Measurements from ENCODE around the gene ALDOB. TPM values are rescaled to one million over a fixed set of nuclear protein-coding genes. Genes with fewer than 3 reads are reported as not detected.

Gene ALDOB
- total RNA-seq, 1 experiment from 2014 or later = not detected

DNA sequence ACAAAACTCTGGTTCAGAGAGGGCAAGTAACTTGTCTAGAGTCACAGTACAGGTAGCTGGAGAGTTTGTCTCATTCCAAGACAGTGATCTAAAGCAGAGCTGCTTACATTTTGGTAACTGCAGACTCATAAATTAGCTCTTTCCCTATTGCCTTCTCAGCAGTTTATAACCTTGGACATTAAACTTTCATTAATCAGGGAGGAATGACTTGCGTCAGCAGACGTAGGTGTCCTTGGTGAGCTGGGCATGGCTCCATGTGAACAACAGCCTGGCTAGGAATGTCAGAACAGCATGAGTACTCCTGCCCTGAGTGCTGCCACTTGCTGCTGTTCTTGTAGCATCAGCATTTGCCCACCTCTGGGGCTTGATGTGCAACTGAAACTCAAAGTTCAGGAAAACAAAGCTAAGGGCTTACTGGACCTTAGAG lies 2.2 kb upstream of the ALDOB start:
- H2AK5ac ChIP-seq (ENCODE audit: insufficient read length, low read length) = no peak overlapping the region
- Mint-ChIP-seq H3K27ac (no peak overlapping the region), H3K36me3 (ENCODE audit: insufficient read depth in 1 of 3, low read depth in 3 of 3) (no peaks in the 10 kb centered on the region), H3K9me3 (no peaks in the 10 kb centered on the region), H3K4me1 (no peaks in the 10 kb centered on the region), H3K27me3 (ENCODE audit: low read depth) (peaks cover 2% of the 10 kb centered on the region; the same call in 1 of the 2 replicates), H3K4me3 (no peak overlapping the region)
- H3K27me3 ChIP-seq (ENCODE audit: insufficient read depth, low read length) = no peaks in the 10 kb centered on the region
- no peaks in the 10 kb centered on the region for H3K9me3 ChIP-seq (ENCODE audit: control insufficient read depth, low read depth, low read length)
- no peak overlapping the region for H4K91ac ChIP-seq (ENCODE audit: insufficient read length, low read depth, low read length)
- H2AFZ ChIP-seq (ENCODE audit: low read length) = no peak overlapping the region
- H3K9ac ChIP-seq (ENCODE audit: extremely low read depth, insufficient read length, low read length) = no peak overlapping the region
- no peak for DNase-seq
- H2BK15ac ChIP-seq (ENCODE audit: low read depth, low read length) = no peak overlapping the region
- H3T11ph ChIP-seq (ENCODE audit: low read length) = no peak overlapping the region
- no peaks in the 10 kb centered on the region for H3K79me2 ChIP-seq (ENCODE audit: insufficient read depth, low read length)
- no peaks in the 10 kb centered on the region for H3K4me1 ChIP-seq (ENCODE audit: insufficient read depth, low read length)
- H3K4ac ChIP-seq (ENCODE audit: low read depth, low read length) = no peak overlapping the region
- TF ChIP-seq, protein P1, sequence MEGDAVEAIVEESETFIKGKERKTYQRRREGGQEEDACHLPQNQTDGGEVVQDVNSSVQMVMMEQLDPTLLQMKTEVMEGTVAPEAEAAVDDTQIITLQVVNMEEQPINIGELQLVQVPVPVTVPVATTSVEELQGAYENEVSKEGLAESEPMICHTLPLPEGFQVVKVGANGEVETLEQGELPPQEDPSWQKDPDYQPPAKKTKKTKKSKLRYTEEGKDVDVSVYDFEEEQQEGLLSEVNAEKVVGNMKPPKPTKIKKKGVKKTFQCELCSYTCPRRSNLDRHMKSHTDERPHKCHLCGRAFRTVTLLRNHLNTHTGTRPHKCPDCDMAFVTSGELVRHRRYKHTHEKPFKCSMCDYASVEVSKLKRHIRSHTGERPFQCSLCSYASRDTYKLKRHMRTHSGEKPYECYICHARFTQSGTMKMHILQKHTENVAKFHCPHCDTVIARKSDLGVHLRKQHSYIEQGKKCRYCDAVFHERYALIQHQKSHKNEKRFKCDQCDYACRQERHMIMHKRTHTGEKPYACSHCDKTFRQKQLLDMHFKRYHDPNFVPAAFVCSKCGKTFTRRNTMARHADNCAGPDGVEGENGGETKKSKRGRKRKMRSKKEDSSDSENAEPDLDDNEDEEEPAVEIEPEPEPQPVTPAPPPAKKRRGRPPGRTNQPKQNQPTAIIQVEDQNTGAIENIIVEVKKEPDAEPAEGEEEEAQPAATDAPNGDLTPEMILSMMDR (conservative IDR thresholded peaks at IDR 0.05) = no peak
- H4K20me1 ChIP-seq (ENCODE audit: control insufficient read depth, insufficient read depth, insufficient read length) = no peaks in the 10 kb centered on the region
- no peak overlapping the region for H3K23ac ChIP-seq (ENCODE audit: insufficient read length, low read depth, low read length)
- no peak overlapping the region for H3K56ac ChIP-seq (ENCODE audit: insufficient read length, low read depth, low read length)
- no peak overlapping the region for H2BK5ac ChIP-seq (ENCODE audit: insufficient read length, low read length)
- no peak overlapping the region for H3K4me2 ChIP-seq (ENCODE audit: insufficient read depth, insufficient read length, low read length)
- H2BK20ac ChIP-seq (ENCODE audit: low read depth, low read length, poor library complexity, severe bottlenecking) = no peak overlapping the region
- H2BK12ac ChIP-seq (ENCODE audit: insufficient read length, low read depth, low read length) = no peak overlapping the region
- H3K14ac ChIP-seq (ENCODE audit: insufficient read depth, low read length) = no peak overlapping the region
- no peak overlapping the region for H3K18ac ChIP-seq (ENCODE audit: insufficient read length, low read depth, low read length)
- H3K27ac ChIP-seq (ENCODE audit: insufficient read length, low read depth, low read length) = no peak overlapping the region
- no peak overlapping the region for H4K8ac ChIP-seq (replicated peaks; ENCODE audit: insufficient read length, low read depth, low read length)
- H4K5ac ChIP-seq (ENCODE audit: insufficient read length, low read depth, low read length) = no peak overlapping the region
- no peak overlapping the region for H2BK120ac ChIP-seq (ENCODE audit: low read depth, low read length, poor library complexity, severe bottlenecking)
- no CpG with 5 or more reads among the region's 2 CpGs for WGBS (ENCODE audit: extremely low coverage, insufficient read length, low lambda C conversion rate)
- H3K79me1 ChIP-seq (ENCODE audit: insufficient read depth, low read depth, low read length, poor library complexity, severe bottlenecking) = no peaks in the 10 kb centered on the region
- no peaks in the 10 kb centered on the region for H3K23me2 ChIP-seq (ENCODE audit: insufficient read length, low read depth, low read length, poor library complexity, severe bottlenecking)
